CMK (cell line): Measurements from ENCODE around the gene ADCY6.

Source experiments
- DNase-seq: peaks from one replicate; pipeline ENCODE4 v3.0.0-alpha.2; 2010; ENCODE audit warnings: low read depth

ADCY6 gene

GRCh38 chr12:48815126-48816110 lies 26.5 kb upstream of the ADCY6 start:
- DNase-seq = peak; percentile 79

- peak; percentile 72 for DNase-seq
Observed at GRCh38 chr12:48814262-48815125, 25.6 kb upstream of the ADCY6 start.

GRCh38 chr12:48813465-48814261 lies 24.8 kb upstream of the ADCY6 start:
- DNase-seq = no peak

GRCh38 chr12:48812389-48812788 lies 23.5 kb upstream of the ADCY6 start:
- DNase-seq = no peak

- no peak for DNase-seq
Observed at GRCh38 chr12:48811437-48812090, 22.7 kb upstream of the ADCY6 start.

GRCh38 chr12:48810903-48811431 lies 22.1 kb upstream of the ADCY6 start:
- no peak for DNase-seq

- DNase-seq = no peak
Observed at GRCh38 chr12:48807981-48808380, 19.1 kb upstream of the ADCY6 start.

GRCh38 chr12:48803675-48804074 lies 14.8 kb upstream of the ADCY6 start:
- DNase-seq = no peak

GRCh38 chr12:48800971-48801370 lies 12.1 kb upstream of the ADCY6 start:
- no peak for DNase-seq

GRCh38 chr12:48800457-48800856 lies 11.6 kb upstream of the ADCY6 start:
- DNase-seq = no peak

GRCh38 chr12:48796976-48797375 lies 8.1 kb upstream of the ADCY6 start:
- DNase-seq = no peak

- no peak for DNase-seq
Observed at GRCh38 chr12:48795550-48796455, 6.9 kb upstream of the ADCY6 start.

- no peak for DNase-seq
Observed at GRCh38 chr12:48794870-48795269, 6.0 kb upstream of the ADCY6 start.

- no peak for DNase-seq
Observed at GRCh38 chr12:48793696-48794095, 4.8 kb upstream of the ADCY6 start.

GRCh38 chr12:48789858-48790326 lies 1.0 kb upstream of the ADCY6 start:
- no peak for DNase-seq

GRCh38 chr12:48788524-48788853 lies 400 bp downstream of the ADCY6 start:
- DNase-seq = no peak

- DNase-seq = no peak
Observed at GRCh38 chr12:48787791-48788523, 932 bp downstream of the ADCY6 start.

GRCh38 chr12:48786591-48787544 lies 2.0 kb downstream of the ADCY6 start:
- DNase-seq = no peak
